Ammon's horn (tissue), 1 donor: ENCODE data around the gene TIGD7.
A peak's percentile ranks its signal among the peaks of the same experiment; 100 is the strongest.

Source experiments
- DNase-seq: peaks from one replicate; pipeline ENCODE4 v3.0.0-alpha.2; 2016; ENCODE audit warnings: low spot score

Gene TIGD7

GRCh38 chr16:3305109-3306068 is at the start of gene TIGD7, which contains the start of gene ZNF75A:
Gene TIGD7 (minus strand): TSS chr16:3305430. CDS start chr16:3300614, 4,816 bp downstream.
Gene ZNF75A (plus strand): TSS chr16:3305497. CDS start chr16:3308429, 2,932 bp downstream.
- peak; percentile 97 for DNase-seq

GRCh38 chr16:3349175-3349574 is 43.9 kb upstream of the TIGD7 start:
- DNase-seq: no peak

GRCh38 chr16:3348547-3349167 is 43.4 kb upstream of the TIGD7 start:
- DNase-seq: no peak

GRCh38 chr16:3347586-3347985 is 42.4 kb upstream of the TIGD7 start:
- DNase-seq: no peak

- no peak for DNase-seq
Observed at GRCh38 chr16:3346041-3346440, 40.8 kb upstream of the TIGD7 start.

- DNase-seq: no peak
Observed at GRCh38 chr16:3328643-3329042, 23.4 kb upstream of the TIGD7 start.

GRCh38 chr16:3328104-3328503 is 22.9 kb upstream of the TIGD7 start:
- DNase-seq: no peak

GRCh38 chr16:3327514-3327913 is 22.3 kb upstream of the TIGD7 start:
- no peak for DNase-seq

GRCh38 chr16:3321816-3322215 is 16.6 kb upstream of the TIGD7 start:
- DNase-seq: no peak

GRCh38 chr16:3317315-3317999 is 12.2 kb upstream of the TIGD7 start:
- no peak for DNase-seq

- no peak for DNase-seq
Observed at GRCh38 chr16:3311496-3311895, 6.3 kb upstream of the TIGD7 start.

- no peak for DNase-seq
Observed at GRCh38 chr16:3306078-3306477, 848 bp upstream of the TIGD7 start.

GRCh38 chr16:3304370-3304769 is 860 bp downstream of the TIGD7 start:
- no peak for DNase-seq

GRCh38 chr16:3295783-3296182 is 9.4 kb downstream of the TIGD7 start:
- peak; percentile 38 for DNase-seq

- no peak for DNase-seq
Observed at GRCh38 chr16:3295209-3295608, 10.0 kb downstream of the TIGD7 start.

- no peak for DNase-seq
Observed at GRCh38 chr16:3292604-3293003, 12.6 kb downstream of the TIGD7 start.

GRCh38 chr16:3289998-3290673 is 15.1 kb downstream of the TIGD7 start:
- no peak for DNase-seq

- no peak for DNase-seq
Observed at GRCh38 chr16:3285131-3285530, 20.1 kb downstream of the TIGD7 start.

- peak; percentile 20 for DNase-seq
Observed at GRCh38 chr16:3283543-3284447, 21.4 kb downstream of the TIGD7 start.

- peak; percentile 99 for DNase-seq
Observed at GRCh38 chr16:3282730-3283542, 22.3 kb downstream of the TIGD7 start, which contains the start of gene ZNF263. Gene ZNF263 (plus strand): TSS chr16:3283491. CDS start chr16:3283819, 328 bp downstream.
